ENCODE results near the gene CNTRL.

- TF ChIP-seq CTCF (IDR thresholded peaks at IDR 0.05 in 2 of 3, conservative IDR thresholded peaks at IDR 0.05 in 1 of 3; ENCODE audit: borderline replicate concordance in 1 of 3, insufficient read depth in 1 of 3, low read depth in 2 of 3, low read length in 2 of 3), result no peak
- no peak for TF ChIP-seq MAX (IDR thresholded peaks at IDR 0.05)
- no peak for TF ChIP-seq EZH2 (IDR thresholded peaks at IDR 0.05)
- TF ChIP-seq POLR2A (IDR thresholded peaks at IDR 0.05; ENCODE audit: borderline replicate concordance, extremely low read depth, insufficient read depth, insufficient read length), result no peak
- TF ChIP-seq ELF1 (IDR thresholded peaks at IDR 0.05; ENCODE audit: borderline replicate concordance, low read depth), result no peak
- TF ChIP-seq TCF7L2 (IDR thresholded peaks at IDR 0.05; ENCODE audit: borderline replicate concordance, extremely low read depth, insufficient read depth, insufficient read length), result no peak
- TF ChIP-seq SRF (IDR thresholded peaks at IDR 0.05; ENCODE audit: low read depth), result no peak
- no peak for TF ChIP-seq EGR1 (IDR thresholded peaks at IDR 0.05; ENCODE audit: low read depth)
- no peak for TF ChIP-seq ZNF274 (IDR thresholded peaks at IDR 0.05; ENCODE audit: low read depth, low read length)
- no peak for TF ChIP-seq POLR2AphosphoS5 (IDR thresholded peaks at IDR 0.05; ENCODE audit: low read depth, low read length)
- no peak for TF ChIP-seq EZH2phosphoT487 (IDR thresholded peaks at IDR 0.05; ENCODE audit: borderline replicate concordance)
- TF ChIP-seq CEBPB (IDR thresholded peaks at IDR 0.05; ENCODE audit: low read depth), result no peak
- TF ChIP-seq RAD21 (IDR thresholded peaks at IDR 0.05; ENCODE audit: low read depth), result no peak
Observed at GRCh38 chr9:121071370-121071755, 3.4 kb upstream of the CNTRL start.
